Measurements from ENCODE around the gene VWCE.
"Not testable (repeated sequence)": the region's sequence is repeated elsewhere in the genome, so short reads cannot be mapped to it uniquely, and the experiment has no call there.

Gene VWCE

GRCh38 chr11:61219016-61219415 is 76.1 kb downstream of the VWCE start:
- not testable (repeated sequence) for DNase-seq (ENCODE audit: low read depth)

GRCh38 chr11:61218306-61218705 is 76.8 kb downstream of the VWCE start:
- DNase-seq (ENCODE audit: low read depth); H3K4me3 ChIP-seq (ENCODE audit: low read length): not testable (repeated sequence)

More at GRCh38 chr11:61219016-61219415, 76.1 kb downstream of the VWCE start:
- not testable (repeated sequence) for H3K4me3 ChIP-seq (ENCODE audit: low read length)

DNA sequence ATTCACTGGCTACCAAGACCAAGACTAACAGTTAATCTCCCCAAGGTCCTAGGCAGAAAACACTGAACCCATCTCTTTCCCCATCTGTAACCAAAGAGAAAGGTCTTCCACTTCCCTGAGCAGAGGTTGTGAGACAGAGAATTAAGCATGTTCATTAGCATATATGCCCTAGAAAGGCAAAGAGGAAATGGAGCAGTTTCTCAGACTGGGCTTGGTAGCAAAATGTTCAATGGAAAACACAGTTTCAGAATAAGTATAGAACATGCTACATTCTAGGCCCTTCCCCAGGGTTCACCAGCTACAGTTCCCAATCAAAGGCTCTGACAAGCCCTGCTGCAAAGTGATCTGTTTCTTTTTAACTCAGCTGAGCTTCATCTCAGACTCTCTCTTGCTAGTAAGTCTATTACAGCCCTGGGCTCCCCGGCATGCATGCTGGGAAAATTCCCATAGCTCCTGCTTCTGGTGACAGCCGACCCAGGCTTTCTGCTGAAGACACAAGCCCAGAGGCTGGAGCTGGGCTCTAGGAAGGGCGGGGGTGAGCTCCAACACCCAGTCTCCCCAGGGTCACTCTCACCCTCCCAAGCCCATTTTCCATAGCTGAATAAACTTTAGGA is 81.3 kb downstream of the VWCE start:
- H3K4me3 ChIP-seq (ENCODE audit: low read length); DNase-seq (ENCODE audit: low read depth): not testable (repeated sequence)

DNA sequence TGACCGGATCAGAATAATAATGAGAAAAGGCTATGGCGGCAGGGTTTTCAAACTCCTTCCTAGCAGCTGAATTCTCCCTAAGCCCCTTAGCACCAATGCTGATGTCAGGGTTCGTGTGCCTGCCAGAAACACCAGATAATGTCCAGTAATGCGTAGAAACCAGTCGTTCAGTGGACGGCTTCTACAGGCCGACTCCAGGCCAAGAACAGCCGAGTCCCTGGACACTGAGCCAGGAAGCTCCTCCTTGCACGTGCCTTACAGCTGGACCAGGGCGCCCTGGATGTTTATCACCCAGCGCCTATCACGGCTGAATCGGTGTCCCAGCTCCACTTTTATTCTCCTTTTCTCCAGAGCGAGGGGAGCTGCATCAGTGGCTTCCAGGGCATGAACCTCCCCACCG is 82.9 kb downstream of the VWCE start:
- not testable (repeated sequence) for DNase-seq (ENCODE audit: low read depth); H3K4me3 ChIP-seq (ENCODE audit: low read length)

DNA sequence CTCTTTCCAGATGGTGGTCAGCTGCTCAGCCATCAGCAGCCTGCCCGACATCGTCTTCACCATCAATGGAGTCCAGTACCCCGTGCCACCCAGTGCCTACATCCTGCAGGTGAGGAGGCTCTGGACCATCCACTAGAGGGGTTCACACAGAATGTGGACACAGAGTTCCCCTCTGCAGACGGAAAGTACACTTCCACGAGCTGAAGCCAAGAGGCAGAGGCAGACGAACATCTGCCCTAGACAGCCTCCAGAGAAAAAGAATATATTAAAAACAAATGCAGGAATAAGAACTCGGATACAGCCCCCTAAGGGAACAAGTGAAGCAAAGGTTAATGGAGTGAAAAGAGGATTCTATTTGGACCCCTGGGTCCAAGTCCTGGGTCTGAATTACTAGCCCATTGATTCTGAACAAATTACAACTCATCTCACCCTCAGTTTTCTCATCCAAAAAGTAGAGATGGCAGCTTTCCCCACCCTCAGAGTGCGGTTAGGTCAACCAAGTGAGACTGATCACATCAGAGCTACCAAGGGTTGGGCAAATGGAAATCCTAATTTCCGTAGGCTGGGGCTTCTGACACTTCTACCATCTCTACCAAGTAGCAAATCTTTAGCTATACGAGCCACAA is 83.7 kb downstream of the VWCE start:
- not testable (repeated sequence) for DNase-seq (ENCODE audit: low read depth); H3K4me3 ChIP-seq (ENCODE audit: low read length)

GRCh38 chr11:61210629-61211028 is 84.5 kb downstream of the VWCE start:
- H3K4me3 ChIP-seq (ENCODE audit: low read length); DNase-seq (ENCODE audit: low read depth): not testable (repeated sequence)
